HG03139 (cell line): ENCODE data around the gene TMEM108.

Experiments
- ATAC-seq: cut with Tn5 transposase; IDR thresholded peaks from one replicate; pipeline ENCODE4 v1.9.1; 2021; ENCODE audit not compliant: unreplicated experiment

Gene TMEM108

GRCh38 chr3:133328373-133328772 is 290.2 kb downstream of the TMEM108 start:
- ATAC-seq: no peak

GRCh38 chr3:133329626-133330025 is 291.4 kb downstream of the TMEM108 start:
- ATAC-seq: no peak

- no peak for ATAC-seq
Observed at GRCh38 chr3:133330065-133330464, 291.9 kb downstream of the TMEM108 start.

GRCh38 chr3:133330522-133330921 is 292.3 kb downstream of the TMEM108 start:
- no peak for ATAC-seq

GRCh38 chr3:133354721-133355120 is 316.5 kb downstream of the TMEM108 start:
- no peak for ATAC-seq

GRCh38 chr3:133360476-133360875 is 322.3 kb downstream of the TMEM108 start:
- ATAC-seq: no peak

GRCh38 chr3:133361011-133361410 is 322.8 kb downstream of the TMEM108 start:
- ATAC-seq: no peak

- no peak for ATAC-seq
Observed at GRCh38 chr3:133361435-133361834, 323.2 kb downstream of the TMEM108 start.

- ATAC-seq: no peak
Observed at GRCh38 chr3:133362539-133362938, 324.3 kb downstream of the TMEM108 start.

GRCh38 chr3:133364704-133365103 is 326.5 kb downstream of the TMEM108 start:
- no peak for ATAC-seq

GRCh38 chr3:133366921-133367320 is 328.7 kb downstream of the TMEM108 start:
- ATAC-seq: no peak

- ATAC-seq: no peak
Observed at GRCh38 chr3:133367403-133367802, 329.2 kb downstream of the TMEM108 start.

GRCh38 chr3:133367956-133368355 is 329.8 kb downstream of the TMEM108 start:
- no peak for ATAC-seq

GRCh38 chr3:133368371-133369067 is 330.3 kb downstream of the TMEM108 start:
- no peak for ATAC-seq

- ATAC-seq: no peak
Observed at GRCh38 chr3:133369068-133369440, 330.9 kb downstream of the TMEM108 start.

- ATAC-seq: no peak
Observed at GRCh38 chr3:133371181-133371580, 333.0 kb downstream of the TMEM108 start.

- ATAC-seq: no peak
Observed at GRCh38 chr3:133371676-133372075, 333.5 kb downstream of the TMEM108 start.

GRCh38 chr3:133374708-133375402 is 336.7 kb downstream of the TMEM108 start:
- no peak for ATAC-seq

- ATAC-seq: no peak
Observed at GRCh38 chr3:133375403-133375745, 337.2 kb downstream of the TMEM108 start.

GRCh38 chr3:133376810-133377209 is 338.6 kb downstream of the TMEM108 start:
- ATAC-seq: no peak

GRCh38 chr3:133377396-133377795 is 339.2 kb downstream of the TMEM108 start:
- ATAC-seq: no peak

- no peak for ATAC-seq
Observed at GRCh38 chr3:133379926-133380325, 341.7 kb downstream of the TMEM108 start.
